NOMO-1 treated with DMSO at 0.1 percent for 48 hours (cell line): ENCODE measurements around the gene BEND7.

ENCODE experiments used
- DNase-seq: peaks from one replicate; lab custom pipeline; 2025; ENCODE audit not compliant: unreplicated experiment; lab: John Stamatoyannopoulos, UW

Gene BEND7

DNA sequence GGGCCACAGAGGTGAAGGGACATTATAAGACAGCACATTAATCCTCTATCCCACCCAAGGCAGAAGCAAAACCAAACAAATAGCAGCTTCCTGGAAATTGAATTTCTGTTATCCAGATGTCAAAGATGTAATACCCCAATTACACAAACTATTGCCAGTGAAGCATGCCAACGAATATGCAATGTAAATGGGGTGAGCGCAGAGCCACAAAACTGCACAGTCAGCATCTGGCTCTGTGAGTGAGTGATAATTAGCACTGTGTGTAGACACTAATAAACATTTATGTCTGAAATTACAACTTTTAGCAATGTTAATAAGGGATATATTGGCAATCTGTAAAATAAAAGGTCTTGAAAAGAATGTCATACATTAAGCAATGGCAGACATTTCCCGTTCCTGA lies 3.2 kb downstream of the BEND7 start:
- DNase-seq = no peak

DNA sequence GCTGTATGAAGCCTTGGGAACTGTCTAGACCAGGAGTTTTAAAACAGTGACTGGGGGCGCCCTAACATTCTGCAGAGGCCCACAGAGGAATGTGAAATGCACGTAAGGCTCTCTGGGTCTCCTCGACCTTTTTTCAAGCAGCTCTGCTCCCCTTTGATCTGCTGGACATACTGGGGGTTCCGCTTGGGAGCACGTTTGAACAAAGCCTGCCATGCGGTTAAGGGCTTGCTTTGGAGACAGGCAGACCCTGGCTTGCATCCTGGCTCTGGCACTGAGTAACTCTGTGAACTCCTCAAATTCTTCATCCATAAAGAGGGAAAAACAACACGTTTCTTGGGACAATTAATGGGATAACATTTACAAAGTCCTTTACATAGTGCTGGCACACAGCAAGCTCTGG lies 7.8 kb downstream of the BEND7 start:
- no peak for DNase-seq

DNA sequence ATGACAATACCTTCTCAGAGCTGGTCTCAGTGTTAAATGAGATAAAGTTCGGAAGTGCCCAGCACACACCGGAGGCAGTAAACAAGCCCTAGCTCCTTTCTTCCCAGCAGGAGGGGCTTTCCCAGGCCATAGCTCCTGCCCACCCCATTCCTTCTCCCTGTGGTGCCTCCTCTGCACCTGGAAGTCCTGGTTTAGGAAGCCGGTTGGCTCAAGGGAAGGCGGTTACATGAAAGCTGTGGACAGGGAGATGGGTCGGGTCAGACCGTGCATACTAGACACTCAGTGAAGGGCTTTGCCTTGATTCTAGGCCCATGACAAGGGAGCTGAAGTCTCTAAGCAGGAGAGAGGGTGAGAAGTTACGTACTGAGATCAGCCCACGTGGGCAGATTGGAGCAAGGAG lies 8.6 kb downstream of the BEND7 start:
- no peak for DNase-seq

DNA sequence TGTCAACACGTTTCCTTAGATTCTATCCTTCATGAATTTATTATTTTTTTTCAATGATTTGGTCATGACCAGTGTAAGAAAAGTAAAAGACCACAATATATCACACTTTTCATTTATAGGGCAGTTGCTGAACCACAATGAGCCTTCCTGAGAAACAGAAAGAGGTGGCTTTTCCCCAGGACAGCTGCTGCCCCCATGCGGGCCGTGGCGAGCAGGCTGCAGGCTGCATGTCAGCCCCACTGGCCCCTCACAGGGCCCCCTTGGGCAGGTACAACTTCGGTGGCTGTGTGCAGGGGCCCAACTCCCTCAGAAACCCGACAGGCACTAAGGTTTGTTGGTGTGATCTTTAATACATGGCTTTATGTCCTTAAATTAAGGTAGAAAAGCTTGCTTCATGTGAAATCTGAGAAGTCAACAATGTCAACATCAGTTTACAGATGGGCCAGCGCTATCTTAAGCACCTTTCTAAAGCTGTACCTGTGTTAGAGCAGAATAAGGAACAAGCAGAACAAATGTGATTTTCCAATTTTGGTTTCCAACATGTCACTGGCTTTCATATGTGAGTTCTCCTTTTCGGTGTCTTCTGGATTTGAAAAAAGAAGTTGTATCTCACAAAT lies 10.6 kb downstream of the BEND7 start:
- no peak for DNase-seq

DNA sequence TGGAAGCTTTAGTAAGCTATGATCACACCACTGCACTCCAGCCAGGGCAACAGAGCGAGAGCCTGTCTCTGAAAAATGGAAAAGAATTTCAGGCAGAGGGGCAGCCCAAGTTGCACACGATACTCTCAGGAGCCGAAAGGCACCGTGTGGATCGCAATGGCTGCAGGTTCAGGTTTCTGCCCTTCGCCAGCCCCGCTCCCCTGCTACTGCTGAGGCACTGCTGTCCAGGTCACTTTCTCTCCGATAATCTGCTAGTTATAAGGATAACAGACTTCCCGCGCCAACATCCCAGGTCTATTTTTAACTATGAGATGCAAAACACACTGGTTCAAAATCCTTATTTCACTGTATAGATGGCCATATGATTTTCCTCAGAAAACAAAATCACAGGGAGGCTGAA lies 11.1 kb downstream of the BEND7 start:
- DNase-seq = no peak

DNA sequence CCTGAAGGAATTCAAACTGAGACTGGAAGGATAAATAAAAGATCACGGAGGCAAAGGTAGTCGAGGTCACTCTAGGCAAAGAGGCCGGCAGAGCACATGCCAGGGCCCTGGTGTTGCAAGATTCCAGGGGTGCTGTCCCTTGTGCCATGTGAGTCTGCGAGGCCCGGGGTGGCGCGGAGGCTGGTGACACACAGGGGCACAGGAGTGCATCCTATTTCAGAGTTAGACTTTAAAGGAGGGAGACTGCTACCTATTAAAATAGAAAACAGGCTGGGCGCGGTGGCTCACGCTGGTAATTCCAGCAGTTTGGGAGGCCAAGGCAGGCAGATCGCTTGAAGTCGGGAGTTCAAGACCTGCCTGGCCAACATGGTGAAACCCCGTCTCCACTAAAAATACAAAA lies 12.6 kb downstream of the BEND7 start:
- no peak for DNase-seq

DNA sequence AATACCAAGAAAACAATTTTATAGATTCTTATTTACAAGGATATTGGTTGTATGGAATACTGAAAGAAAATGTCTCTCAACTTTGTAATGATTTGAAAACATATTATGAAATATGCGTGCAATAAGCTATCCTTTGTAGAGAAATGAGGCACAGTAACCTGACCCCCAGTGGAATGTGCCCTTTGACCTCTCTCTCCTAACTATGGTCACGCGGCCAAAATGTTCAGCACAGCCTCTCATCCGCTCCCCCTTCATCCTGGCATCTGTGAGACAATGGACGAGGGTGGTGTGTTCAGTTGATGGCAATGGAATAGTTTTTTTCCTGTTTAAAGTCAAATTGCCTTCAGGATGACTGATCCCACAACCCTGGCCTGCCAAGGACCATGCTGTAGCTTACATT lies 13.3 kb downstream of the BEND7 start:
- no peak for DNase-seq

DNA sequence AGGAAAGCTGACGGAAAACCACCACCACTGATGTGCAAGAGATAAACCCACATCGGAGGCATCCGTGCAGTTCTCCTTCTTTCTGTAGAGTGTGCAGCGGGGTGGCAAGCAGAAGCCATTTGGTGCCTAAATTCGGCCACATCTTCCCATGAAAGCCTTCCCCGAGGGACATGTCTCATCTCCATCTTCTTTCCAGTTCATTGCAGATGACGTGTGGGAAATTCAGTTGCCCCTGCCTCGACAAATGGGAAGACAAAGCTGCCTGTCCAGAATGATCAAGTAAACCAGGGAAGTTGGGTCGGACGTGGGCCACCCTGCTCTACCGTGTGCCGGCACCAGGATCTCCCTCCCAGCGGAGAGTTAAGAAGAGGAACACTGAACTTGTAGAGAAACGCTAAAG lies 14.5 kb downstream of the BEND7 start:
- DNase-seq = no peak

DNA sequence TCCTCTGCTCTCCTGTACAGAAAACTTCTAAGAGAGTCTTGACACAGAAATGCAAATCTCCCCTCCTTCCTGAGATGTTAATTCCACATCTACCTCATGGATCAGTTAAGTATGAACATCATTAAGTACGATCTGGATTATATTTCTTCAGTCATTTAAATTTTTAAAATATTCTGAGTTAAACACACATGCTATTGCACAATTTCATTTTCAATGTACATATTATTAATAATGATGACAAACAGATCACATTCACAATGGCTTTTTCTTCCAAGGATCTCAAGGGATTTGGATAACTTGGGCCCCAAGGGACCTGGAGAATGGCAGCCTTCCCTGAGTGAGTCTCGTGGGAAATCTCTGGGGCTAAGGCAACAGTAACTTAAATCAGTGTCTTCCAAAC lies 16.2 kb downstream of the BEND7 start:
- DNase-seq = no peak

DNA sequence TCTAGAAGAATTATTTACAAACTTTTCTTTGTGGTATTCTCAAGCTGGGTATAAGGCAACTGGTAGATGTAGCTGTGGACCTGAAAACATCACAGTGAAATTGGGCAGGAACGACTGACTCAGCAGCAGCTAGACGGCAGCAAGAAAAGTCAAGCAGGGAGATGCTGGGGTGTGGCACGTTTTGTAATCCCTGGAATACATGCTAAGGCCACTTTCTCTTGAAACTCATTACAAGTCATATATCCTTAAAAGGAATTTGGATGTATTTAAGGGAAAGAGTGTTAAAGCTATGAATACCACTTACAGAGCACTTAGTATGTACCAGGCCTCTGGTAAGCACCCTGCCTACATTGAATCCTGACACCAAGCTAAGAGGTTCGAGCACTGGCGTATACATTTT lies 17.4 kb downstream of the BEND7 start:
- DNase-seq = no peak

DNA sequence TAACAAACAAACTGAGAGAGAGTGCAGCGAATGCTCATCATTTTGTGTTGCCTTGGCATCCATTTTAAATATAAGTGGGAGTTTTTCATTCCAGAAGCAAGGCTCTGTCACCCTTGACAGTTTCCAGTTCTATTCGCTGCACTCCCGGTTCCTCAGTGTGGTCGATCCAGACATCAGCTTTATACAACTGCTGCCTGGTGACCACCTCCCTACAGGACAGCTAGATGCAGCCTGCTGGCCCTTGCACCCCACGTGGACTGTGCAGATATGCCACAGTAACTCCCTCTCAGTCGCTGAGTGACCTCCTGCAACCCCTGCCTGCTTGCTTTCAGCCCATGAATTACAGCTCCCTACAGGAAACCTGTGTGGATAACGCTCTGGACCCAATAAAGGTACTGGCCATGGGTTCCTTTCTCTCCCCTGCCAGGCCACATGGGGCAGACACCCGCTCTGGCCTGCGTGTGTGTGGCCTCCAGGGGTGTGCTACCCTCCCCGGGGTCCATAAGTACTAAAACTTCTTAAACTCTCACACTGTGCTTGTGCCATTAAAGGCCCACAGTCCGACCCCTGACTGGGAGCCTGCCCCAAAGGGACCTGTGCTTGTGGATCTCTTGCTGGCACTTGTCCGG lies 23.6 kb downstream of the BEND7 start:
- DNase-seq = no peak

DNA sequence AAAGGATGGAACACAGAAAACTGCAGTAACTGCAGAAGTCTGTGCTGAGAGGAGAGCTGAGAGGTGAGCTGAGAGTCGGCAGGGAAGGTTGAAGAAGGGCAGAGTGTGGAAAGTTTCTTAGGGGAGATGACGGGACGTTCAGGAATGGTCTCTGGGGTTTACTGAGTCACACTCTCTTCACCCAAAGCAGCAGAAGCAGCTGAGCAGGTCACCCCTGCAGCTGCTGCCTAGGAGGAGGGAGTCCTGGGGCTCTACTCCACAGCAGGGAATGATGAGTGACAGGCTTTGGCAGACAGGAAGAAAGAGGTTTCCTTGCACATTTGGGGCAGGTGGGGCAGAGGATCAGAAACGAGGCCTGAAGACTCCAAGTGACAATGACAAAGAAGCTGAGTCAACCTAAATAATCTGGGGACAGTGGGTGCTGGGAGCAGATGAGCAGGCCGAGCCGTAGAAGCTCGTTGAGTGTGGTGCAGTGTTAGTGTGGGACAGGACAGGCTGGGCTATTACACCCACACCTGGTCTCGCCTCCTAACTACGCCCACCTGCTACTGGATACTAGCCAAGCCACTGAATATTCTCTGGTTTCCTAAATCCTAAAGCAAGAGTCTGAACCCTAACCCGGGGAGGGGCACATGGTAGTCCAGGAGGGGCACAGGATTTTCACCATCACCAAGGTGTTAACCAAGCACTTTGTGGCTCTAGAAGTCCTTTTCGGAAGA lies 24.9 kb downstream of the BEND7 start:
- no peak for DNase-seq

DNA sequence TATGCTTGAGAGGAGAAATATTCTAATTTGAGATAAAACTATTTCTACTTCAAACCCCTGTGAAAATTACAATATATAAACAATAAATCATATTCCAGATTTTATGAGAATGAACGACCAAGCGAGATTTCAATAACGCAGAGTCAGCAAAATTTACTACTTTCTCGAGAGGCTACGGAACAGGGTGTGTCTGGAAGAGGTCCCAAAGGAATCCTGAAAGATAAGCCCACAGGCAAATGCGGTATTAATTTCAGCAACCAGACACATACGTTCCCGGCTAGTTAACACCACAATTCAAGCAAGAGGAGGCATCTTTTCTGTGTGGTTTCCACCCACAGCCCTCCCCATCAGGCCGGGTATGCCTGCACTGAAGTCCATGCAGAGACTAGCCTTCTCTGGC lies 26.4 kb downstream of the BEND7 start:
- no peak for DNase-seq

DNA sequence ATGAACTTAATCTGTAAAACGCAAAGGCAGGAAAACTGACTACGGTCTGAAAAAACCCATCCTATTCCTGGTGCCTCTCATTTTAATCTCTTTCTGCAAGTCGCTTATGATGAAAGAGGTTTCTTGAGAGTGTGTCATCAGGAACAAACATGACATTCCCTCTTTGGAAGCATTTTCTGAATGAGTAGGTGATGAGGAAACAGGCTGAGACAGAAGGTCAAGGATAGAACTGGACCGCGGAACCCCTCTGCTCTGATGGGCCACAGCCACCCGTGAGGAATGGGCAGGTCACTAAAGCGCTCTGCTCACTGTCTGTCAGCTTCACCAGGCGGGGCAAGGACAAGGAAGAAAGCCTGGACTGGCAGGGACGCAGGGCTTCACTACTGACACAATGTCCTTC lies 28.6 kb downstream of the BEND7 start:
- no peak for DNase-seq

DNA sequence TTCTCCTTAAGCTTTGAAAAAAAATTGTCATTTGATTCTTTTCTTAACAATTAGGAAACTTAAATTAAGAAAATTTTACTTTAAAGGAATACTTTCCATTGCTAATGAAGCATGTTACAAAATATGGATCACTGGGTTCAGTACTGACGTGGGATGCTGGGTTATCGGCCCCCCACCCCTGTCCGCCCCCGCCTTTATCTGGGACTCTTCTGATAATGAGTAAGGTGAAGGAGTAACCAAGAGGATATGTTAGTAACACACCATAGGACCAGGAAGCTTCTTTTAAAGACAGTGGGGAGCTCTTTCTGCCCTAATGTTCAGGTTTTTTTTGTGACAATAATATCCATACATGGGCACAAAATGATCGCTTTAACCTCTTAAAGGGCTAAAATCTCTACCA lies 29.7 kb downstream of the BEND7 start:
- DNase-seq = no peak

DNA sequence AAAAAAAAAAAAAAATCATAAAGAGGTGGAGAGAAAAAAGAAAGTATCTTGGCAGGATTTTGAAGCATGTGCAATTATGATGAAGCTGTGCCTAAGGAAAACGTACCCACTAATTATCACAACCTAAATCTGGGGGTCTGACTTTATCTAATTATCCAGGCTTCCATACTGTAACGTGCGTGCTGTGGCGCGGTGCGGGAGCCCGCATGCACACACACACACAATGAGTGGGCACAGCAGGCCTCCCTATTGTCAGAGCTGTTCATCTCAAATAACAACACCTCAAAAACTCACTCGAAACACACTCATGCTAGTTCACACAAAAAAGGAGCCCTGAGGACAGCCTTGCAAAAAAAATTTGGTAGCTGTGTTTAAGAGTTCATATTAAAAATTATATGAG lies 31.9 kb downstream of the BEND7 start:
- no peak for DNase-seq

DNA sequence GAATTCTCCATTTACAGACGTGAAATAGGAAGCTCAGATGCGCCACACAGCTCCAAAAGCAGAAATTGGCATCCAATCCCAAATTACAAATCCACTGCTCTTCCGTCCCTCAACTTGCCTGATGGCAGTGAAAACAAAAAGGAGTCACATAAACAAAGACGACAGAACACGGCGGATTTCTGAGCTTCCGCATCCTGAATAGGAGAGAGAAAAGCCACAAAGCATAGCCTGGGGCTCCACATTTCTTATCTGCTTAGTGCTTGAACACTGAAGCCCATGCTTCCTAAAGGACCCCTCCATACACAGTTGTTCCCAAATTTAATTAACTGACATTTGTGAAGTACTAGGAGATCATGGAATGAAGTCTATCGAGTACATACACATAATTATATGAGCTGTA lies 32.6 kb downstream of the BEND7 start:
- DNase-seq = no peak

DNA sequence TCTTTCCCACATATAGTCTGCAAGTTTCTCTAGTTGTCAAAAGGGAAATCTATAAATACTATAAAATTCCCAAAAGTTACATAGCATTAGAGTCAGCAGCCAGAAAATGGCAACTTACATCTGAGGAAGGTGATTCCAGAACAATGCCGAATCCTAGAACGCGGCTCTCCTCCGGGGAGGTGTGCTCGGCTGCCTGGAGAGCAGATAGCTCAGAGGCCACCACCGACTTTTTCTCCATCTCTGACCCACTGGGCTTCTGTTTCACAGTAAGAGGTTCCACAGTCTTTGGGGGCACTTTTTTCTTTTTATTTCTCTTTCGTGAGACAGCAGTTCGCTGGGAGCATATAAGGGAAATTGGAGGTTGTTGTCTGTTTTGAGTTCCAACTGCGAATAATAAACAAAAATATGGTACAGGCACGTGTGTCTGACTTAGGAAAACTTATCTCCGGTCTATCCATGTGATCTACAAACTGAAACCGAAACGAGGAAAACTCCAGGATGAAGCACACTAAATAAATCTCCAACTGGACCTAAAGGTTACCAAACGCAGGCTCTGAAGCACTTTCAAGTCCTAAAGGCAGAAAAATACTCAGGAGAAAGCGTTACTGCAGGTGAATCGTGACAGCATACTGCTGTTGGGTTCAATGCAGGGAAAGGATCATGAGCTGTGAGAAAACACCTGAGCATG lies 36.2 kb downstream of the BEND7 start:
- no peak for DNase-seq

DNA sequence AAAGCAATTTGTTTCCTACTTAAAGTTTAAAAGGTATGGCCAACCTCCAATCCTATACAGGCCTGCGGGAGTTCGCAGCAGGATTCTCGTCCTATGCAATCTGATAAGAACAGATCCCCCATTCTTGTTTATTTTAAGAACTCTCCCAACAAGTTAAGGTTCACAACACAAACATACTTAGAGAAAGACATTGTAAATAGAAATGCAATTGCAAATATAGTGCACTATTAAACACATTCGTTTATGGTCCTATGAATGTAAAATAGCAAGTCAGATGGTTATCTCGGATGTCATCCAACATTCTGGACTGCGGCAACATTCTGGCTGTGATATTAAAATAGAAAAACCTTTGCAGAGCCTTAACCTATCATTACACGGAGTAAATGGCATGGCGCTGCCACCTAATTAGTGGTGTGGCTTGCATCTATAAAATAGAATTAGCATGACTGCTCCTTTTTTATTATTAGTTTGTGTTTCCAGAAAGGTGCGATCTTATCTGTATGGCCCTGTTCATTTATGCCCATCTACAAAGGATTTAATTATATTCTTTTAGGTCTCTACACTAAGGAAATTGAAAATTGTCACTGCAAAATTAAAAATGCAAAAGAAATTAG lies 37.0 kb downstream of the BEND7 start:
- no peak for DNase-seq

DNA sequence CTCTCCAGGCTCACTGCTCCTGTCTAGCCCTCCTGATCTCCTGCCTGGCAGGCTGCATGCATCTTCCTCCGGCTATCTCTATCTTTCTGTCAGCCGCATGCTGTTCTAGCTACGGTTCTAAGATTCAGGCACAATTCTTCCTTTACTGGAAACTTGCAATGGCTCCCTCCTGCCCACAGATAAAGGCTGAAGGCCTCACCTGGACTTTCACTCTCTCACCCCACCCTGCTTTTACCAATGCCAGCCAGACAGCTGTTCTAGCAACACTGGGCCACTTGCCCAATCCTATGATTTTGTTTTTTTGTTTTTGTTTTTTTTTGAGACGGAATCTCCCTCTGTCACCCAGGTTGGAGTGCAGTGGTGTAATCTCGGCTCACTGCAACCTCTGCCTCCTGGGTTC lies 38.3 kb downstream of the BEND7 start:
- DNase-seq = no peak

DNA sequence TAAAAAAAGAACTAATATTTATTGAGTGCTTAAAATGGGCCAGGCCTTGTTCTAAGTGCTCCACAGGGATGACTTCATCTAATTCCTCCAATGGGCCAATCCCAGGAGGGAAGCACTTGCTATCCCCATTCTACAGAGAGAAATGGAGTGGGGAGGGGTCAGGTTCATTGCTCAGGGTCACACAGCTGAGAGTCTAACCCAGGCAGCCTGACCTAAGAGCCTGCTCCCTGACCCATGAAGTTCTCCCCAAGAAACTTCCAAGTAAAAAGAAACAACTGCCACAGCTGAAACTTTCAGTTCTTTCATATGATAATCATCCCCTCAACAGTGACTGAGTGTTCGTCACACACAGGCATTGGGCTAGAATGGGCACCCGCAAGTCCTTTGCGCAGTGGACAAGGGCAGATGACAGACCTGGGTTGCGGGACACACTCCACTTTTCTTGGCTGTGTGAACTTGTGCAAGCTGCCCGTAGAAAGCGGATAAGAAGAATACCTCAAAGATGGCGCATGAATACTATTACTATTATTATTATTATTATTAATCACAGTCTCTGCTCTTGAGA lies 39.7 kb downstream of the BEND7 start:
- no peak for DNase-seq
